GM12878 (cell line): ENCODE measurements around the gene CAND1. TPM values are rescaled to one million over a fixed set of nuclear protein-coding genes. Genes with fewer than 3 reads are reported as not detected.

Source experiments
- ATAC-seq: fragments of 200-7000 bp; cut with Tn5 transposase; 3 replicates; pipeline ENCODE4 v1.9.1; 2020; ENCODE audit warnings: mild to moderate bottlenecking, moderate library complexity
- BruUV-seq: library from RNA; stranded (reverse); fragments of 400-500 nt; replicated peaks from 2 replicates; lab custom pipeline; 2021; lab: Mats Ljungman, UMichigan
- CTCF ChIA-PET: fragments of 300-600 bp; sonication (Branson Sonifier 250); formaldehyde crosslinking; extraction: SDS; loops from one replicate; lab custom pipeline; 2021; ENCODE audit warnings: inconsistent platforms; lab: Yijun Ruan, JAX
- POLR2A ChIA-PET: fragments of 350-600 bp; formaldehyde crosslinking; extraction: SDS; loops from one replicate; lab custom pipeline; 2021; ENCODE audit warnings: inconsistent platforms; lab: Charles Lee
- RAD21 ChIA-PET: fragments of 300-600 bp; sonication (Branson Sonifier 250); formaldehyde crosslinking; loops from one replicate; lab custom pipeline; 2023; ENCODE audit warnings: antibody characterized with exemption; ENCODE audit not compliant: unreplicated experiment; lab: Charles Lee
- SMC1A ChIA-PET: fragments of 300-600 bp; sonication (Branson Sonifier 250); formaldehyde crosslinking; loops from one replicate; lab custom pipeline; 2023; ENCODE audit not compliant: unreplicated experiment, uncharacterized antibody; lab: Charles Lee
- DNase-seq: peaks from one replicate; pipeline ENCODE4 v3.0.0-alpha.2; 2011; ENCODE audit warnings: low read depth, low spot score
- FAIRE-seq: peaks from 3 replicates; lab custom pipeline; 2011; peaks lifted over from hg19 to GRCh38; lab: Jason Lieb, UNC
- H2AFZ ChIP-seq: 2 replicates; pipeline ENCODE4 v1.6.0; 2011; ENCODE audit warnings: low read depth, low read length, control low read depth; ENCODE audit not compliant: control insufficient read depth
- H3K27ac ChIP-seq: 2 replicates; pipeline ENCODE4 v1.5.1; 2011; ENCODE audit warnings: control low read depth; ENCODE audit not compliant: control insufficient read depth, insufficient read depth
- H3K27me3 ChIP-seq, 2 experiments: replicated peaks in 1 of 2; 2 replicates each; pipeline versions ENCODE4 v1.6.0 to v1.6.1; 2011; ENCODE audit warnings: low read length in 1 of 2; ENCODE audit not compliant: control insufficient read depth in 2 of 2, insufficient read depth in 2 of 2
- H3K36me3 ChIP-seq, 2 experiments: 2 replicates each; pipeline ENCODE4 v1.5.1; 2011; ENCODE audit warnings: low read length in 1 of 2; ENCODE audit not compliant: control insufficient read depth in 2 of 2, insufficient read depth in 2 of 2
- H3K4me1 ChIP-seq: 2 replicates; pipeline ENCODE4 v1.6.1; 2011; ENCODE audit warnings: mild to moderate bottlenecking, low read length, moderate library complexity, mixed read lengths; ENCODE audit not compliant: control insufficient read depth, insufficient read depth
- H3K4me2 ChIP-seq: 2 replicates; pipeline ENCODE4 v1.6.0; 2011; ENCODE audit warnings: control low read depth; ENCODE audit not compliant: control insufficient read depth, insufficient read depth
- H3K4me3 ChIP-seq: fragments of 200-600 bp; sonication (generic); 2 replicates; pipeline ENCODE4 v1.5.1; 2016
- H3K79me2 ChIP-seq: 2 replicates; pipeline ENCODE4 v1.6.0; 2011; ENCODE audit warnings: low read length; ENCODE audit not compliant: control insufficient read depth, insufficient read depth
- H3K9ac ChIP-seq: 2 replicates; pipeline ENCODE4 v1.8.0; 2011; ENCODE audit warnings: low read length, control low read depth, mixed read lengths; ENCODE audit not compliant: control insufficient read depth, insufficient read depth
- H3K9me3 ChIP-seq: replicated peaks from 3 replicates; pipeline ENCODE4 v1.5.1; 2011; ENCODE audit warnings: mild to moderate bottlenecking, low read length; ENCODE audit not compliant: control insufficient read depth, insufficient read depth
- H4K20me1 ChIP-seq: 2 replicates; pipeline ENCODE4 v1.6.0; 2011; ENCODE audit not compliant: control insufficient read depth, insufficient read depth
- CHD2 ChIP-seq: IDR thresholded peaks from 2 replicates; pipeline ENCODE4 v1.6.1; 2011; ENCODE audit warnings: low read depth, low read length, improper control_type of control experiment, borderline replicate concordance
- EZH2 ChIP-seq: IDR thresholded peaks from 2 replicates; pipeline ENCODE4 v1.6.1; 2012; ENCODE audit warnings: low read depth, mild to moderate bottlenecking, control low read depth, inconsistent platforms, low read length, borderline replicate concordance; ENCODE audit not compliant: control insufficient read depth
- HCFC1 ChIP-seq: fragments of 150-350 bp; IDR thresholded peaks from 2 replicates; pipeline ENCODE4 v1.6.1; 2014; ENCODE audit warnings: low read length
- POLR2A ChIP-seq: IDR thresholded peaks from 2 replicates; pipeline ENCODE4 v1.6.1; 2011; ENCODE audit warnings: low read depth, mild to moderate bottlenecking, low read length
- POU2F2 ChIP-seq: IDR thresholded peaks from 3 replicates; pipeline ENCODE4 v1.6.1; 2011; ENCODE audit warnings: low read depth, mild to moderate bottlenecking, low read length, borderline replicate concordance
- RAD51 ChIP-seq: fragments of 450-650 bp; IDR thresholded peaks from 2 replicates; pipeline ENCODE4 v1.6.1; 2016; ENCODE audit warnings: moderate library complexity, mild to moderate bottlenecking, inconsistent platforms
- RCOR1 ChIP-seq: conservative IDR thresholded peaks from 2 replicates; pipeline ENCODE4 v1.6.1; 2012; ENCODE audit warnings: low read depth, low read length, improper control_type of control experiment
- SIX5 ChIP-seq: IDR thresholded peaks from 2 replicates; pipeline ENCODE4 v1.6.1; 2011; ENCODE audit warnings: mild to moderate bottlenecking, low read depth, low read length, moderate library complexity; ENCODE audit not compliant: severe bottlenecking
- TAF1 ChIP-seq: IDR thresholded peaks from 2 replicates; pipeline ENCODE4 v1.6.1; 2011; ENCODE audit warnings: mild to moderate bottlenecking, low read depth, low read length, borderline replicate concordance
- TBL1XR1 ChIP-seq: IDR thresholded peaks from 2 replicates; pipeline ENCODE4 v1.6.1; 2012; ENCODE audit warnings: low read depth, low read length, improper control_type of control experiment
- YBX1 ChIP-seq: fragments of 450-650 bp; IDR thresholded peaks from 2 replicates; pipeline ENCODE4 v1.6.1; 2016; ENCODE audit warnings: antibody characterized with exemption
- ZNF622 ChIP-seq: fragments of 450-650 bp; IDR thresholded peaks from 2 replicates; pipeline ENCODE4 v1.6.1; 2017; ENCODE audit warnings: mild to moderate bottlenecking, inconsistent platforms
- WGBS: methylation state at CpG from one replicate; pipeline ENCODE4 v1.1.6; 2016; ENCODE audit warnings: low lambda C conversion rate; ENCODE audit not compliant: insufficient replicate concordance, insufficient coverage; ENCODE audit errors: missing lambda C conversion rate; 5-methylcytosine and 5-hydroxymethylcytosine counted together
- in situ Hi-C: fragments of 300-500 bp; cut with MboI; formaldehyde crosslinking; loops from 9 replicates; pipeline ENCODE4 v1.14.3; 2018; ENCODE audit warnings: mixed read lengths
- intact Hi-C: fragments of 100-400 bp; cut with micrococcal nuclease; formaldehyde crosslinking; loops from one replicate; pipeline ENCODE4 v1.14.2; 2022; ENCODE audit not compliant: unreplicated experiment
- polyA plus RNA-seq, 11 experiments: library from polyadenylated mRNA; depleted of rRNA in 4 of 11; unstranded in 6 of 11; stranded (reverse) in 5 of 11; fragments of >200 nt; fragmentation: Nextera tagmentation in 4 of 11; fragmentation: Illumina TruSeq in 1 of 11; extraction: Ambion mirVana in 4 of 11; extraction: Trizol in 1 of 11; gene quantifications; 1 replicate in 1 of 11; 2 replicates in 10 of 11; pipeline versions ENCODE4 v1.2.1 to v1.2.3, GENCODE V29; 2011 to 2016; ENCODE audit warnings: inconsistent platforms in 2 of 11, missing spikeins in 2 of 11, low read depth in 1 of 11
- total RNA-seq, 4 experiments: library from RNA; depleted of rRNA in 3 of 4; stranded (reverse); fragments of >200 nt in 3 of 4; fragmentation: Illumina TruSeq in 1 of 4; extraction: Trizol in 1 of 4; gene quantifications; 2 replicates each; pipeline versions ENCODE4 v1.2.1 to v1.2.3, GENCODE V29; 2013 to 2021
- TF ChIP-seq, protein P1 (sequence below): fragments of 450-650 bp; IDR thresholded peaks from 2 replicates; pipeline ENCODE4 v1.6.1; 2018; ENCODE audit warnings: borderline replicate concordance, mild to moderate bottlenecking; ENCODE audit not compliant: partially characterized antibody
- TF ChIP-seq, protein P2 (sequence below): fragments of 450-650 bp; IDR thresholded peaks from 2 replicates; pipeline ENCODE4 v1.6.1; 2018; ENCODE audit warnings: mild to moderate bottlenecking, low read depth, moderate library complexity; ENCODE audit not compliant: partially characterized antibody

Gene CAND1
- total and polyA plus RNA-seq, 10 of the 15 experiments (the other 5 are each of a cell fraction or from before 2014, with no cell fraction given), result 34.5 to 213 (median 96.0) TPM

DNA sequence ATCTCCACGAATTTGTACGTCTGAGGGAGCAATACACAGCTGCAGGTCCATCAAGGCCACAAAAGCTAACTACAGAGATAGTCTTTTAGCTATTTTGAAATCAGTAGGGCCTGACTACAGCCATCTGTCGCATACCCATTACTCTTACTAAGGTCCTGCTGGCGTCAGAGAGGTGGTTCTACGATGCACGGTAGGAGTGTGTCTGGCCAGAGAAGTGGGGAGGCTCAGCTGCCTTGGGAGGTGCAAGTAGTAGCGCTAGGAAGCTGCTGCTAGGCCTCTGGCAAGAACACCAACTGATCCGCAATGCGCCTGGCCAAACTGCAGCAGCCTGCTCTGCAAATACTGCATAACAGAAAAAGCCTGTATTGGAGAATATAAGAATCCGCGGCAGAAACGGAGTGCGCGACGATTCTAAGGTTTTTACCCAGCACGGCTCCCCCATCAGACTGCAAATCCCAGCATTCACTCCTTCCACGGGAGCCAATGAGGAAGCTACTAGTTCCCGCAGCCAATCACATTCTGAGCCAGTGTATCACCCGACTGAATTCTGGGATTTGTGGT lies 743 bp upstream of the CAND1 start (continued):
- peak; percentile 87 for TF ChIP-seq HCFC1
- no peak for TF ChIP-seq TAF1
- no peak for TF ChIP-seq YBX1

DNA sequence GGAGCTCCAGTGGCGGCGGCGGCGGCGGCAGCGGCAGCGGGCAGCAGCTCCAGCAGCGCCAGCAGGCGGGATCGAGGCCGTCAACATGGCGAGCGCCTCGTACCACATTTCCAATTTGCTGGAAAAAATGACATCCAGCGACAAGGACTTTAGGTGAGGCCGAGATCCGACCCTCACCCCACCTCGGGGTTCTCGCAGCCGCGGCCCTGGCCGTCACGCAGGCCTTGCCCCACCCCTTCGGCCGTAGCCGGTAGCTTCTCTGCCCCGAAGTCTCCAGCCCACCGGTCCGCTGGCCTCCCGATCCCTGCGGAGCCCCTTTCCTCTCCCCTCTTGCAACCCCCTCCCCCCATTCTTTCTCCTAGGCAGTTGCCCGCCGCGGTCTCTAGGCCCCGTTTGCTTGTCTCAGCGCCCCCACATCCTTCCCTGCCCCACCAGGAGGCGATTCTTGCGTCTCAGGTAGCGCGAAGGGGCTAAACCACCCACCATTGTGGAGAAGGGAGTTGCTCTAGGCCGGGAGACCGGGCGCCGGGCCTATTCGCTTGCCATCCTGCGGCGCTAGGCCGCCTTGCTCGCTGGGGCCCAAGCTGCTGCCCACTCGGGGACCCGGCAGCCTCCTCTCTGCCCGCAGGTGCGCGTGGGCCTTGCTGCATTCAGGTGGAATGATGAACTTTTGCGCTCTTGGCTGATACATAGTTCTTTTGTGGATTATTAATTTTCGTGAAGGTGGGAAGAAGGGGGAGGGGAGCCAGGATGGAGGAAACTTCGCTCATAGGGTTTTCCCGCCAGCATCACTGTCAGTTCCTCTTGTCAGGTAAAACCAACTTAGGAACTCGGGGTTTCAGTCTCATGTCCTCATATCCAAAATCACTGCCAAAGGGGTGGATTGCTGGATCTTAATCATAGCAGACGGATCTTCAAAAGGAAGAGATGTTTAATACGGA lies 745 bp downstream of the CAND1 start:
- DNase-seq (no peak), FAIRE-seq (no peak), ATAC-seq (peak; percentile 37)
- 1% methylated on average over 56 of the region's 61 CpGs for WGBS
- ChIA-PET SMC1A (interaction anchor here (0.7 to 1.9 kb wide), 7 partner anchors 10 to 109 kb away, joined by 3 to 12 read pairs (median 4); no protein-coding TSS in a partner anchor), RAD21 (interaction anchor here (1.0 to 1.8 kb wide), 6 partner anchors 9 to 109 kb away, joined by 4 to 16 read pairs (median 6); no protein-coding TSS in a partner anchor), CTCF (interaction anchor here (0.6 to 3.7 kb wide), 7 partner anchors 9 to 109 kb away, joined by 3 to 14 read pairs (median 4); no protein-coding TSS in a partner anchor), POLR2A (interaction anchor here (0.7 to 2.6 kb wide), 6 partner anchors 9 to 1539 kb away, joined by 3 to 12 read pairs (median 4); no protein-coding TSS in a partner anchor)
- Histone ChIP-seq H3K79me2 (peaks cover 58% of the 10 kb centered on the region), H4K20me1 (no peaks in the 10 kb centered on the region), H2AFZ (peak overlapping the region; percentile 91), H3K9me3 (no peaks in the 10 kb centered on the region), H3K4me3 (peak overlapping the region; percentile 79), H3K27me3 (no peaks in the 10 kb centered on the region), H3K4me1 (peaks cover 13% of the 10 kb centered on the region), H3K36me3 (no peaks in the 10 kb centered on the region), H3K27ac (peak overlapping the region; percentile 96), H3K9ac (peak overlapping the region; percentile 91), H3K4me2 (peak overlapping the region; percentile 59)
- in situ Hi-C loops, result no loop called here
- BruUV-seq, result no TSS peak
- intact Hi-C loops, result loop anchor here (2.0 to 5.0 kb wide), 2 partner anchors 108 to 429 kb away; no protein-coding TSS in a partner anchor
- TF ChIP-seq SIX5 (no peak), TBL1XR1 (no peak), POU2F2 (no peak), ZNF622 (no peak), RAD51 (no peak), CHD2 (no peak), EZH2 (no peak), RCOR1 (no peak), POLR2A (peak; percentile 75; the same call in 1 of the 2 replicates)
- TF ChIP-seq, protein P1, sequence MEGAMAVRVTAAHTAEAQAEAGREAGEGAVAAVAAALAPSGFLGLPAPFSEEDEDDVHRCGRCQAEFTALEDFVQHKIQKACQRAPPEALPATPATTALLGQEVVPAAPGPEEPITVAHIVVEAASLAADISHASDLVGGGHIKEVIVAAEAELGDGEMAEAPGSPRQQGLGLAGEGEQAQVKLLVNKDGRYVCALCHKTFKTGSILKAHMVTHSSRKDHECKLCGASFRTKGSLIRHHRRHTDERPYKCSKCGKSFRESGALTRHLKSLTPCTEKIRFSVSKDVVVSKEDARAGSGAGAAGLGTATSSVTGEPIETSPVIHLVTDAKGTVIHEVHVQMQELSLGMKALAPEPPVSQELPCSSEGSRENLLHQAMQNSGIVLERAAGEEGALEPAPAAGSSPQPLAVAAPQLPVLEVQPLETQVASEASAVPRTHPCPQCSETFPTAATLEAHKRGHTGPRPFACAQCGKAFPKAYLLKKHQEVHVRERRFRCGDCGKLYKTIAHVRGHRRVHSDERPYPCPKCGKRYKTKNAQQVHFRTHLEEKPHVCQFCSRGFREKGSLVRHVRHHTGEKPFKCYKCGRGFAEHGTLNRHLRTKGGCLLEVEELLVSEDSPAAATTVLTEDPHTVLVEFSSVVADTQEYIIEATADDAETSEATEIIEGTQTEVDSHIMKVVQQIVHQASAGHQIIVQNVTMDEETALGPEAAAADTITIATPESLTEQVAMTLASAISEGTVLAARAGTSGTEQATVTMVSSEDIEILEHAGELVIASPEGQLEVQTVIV, result no peak
- TF ChIP-seq, protein P2, sequence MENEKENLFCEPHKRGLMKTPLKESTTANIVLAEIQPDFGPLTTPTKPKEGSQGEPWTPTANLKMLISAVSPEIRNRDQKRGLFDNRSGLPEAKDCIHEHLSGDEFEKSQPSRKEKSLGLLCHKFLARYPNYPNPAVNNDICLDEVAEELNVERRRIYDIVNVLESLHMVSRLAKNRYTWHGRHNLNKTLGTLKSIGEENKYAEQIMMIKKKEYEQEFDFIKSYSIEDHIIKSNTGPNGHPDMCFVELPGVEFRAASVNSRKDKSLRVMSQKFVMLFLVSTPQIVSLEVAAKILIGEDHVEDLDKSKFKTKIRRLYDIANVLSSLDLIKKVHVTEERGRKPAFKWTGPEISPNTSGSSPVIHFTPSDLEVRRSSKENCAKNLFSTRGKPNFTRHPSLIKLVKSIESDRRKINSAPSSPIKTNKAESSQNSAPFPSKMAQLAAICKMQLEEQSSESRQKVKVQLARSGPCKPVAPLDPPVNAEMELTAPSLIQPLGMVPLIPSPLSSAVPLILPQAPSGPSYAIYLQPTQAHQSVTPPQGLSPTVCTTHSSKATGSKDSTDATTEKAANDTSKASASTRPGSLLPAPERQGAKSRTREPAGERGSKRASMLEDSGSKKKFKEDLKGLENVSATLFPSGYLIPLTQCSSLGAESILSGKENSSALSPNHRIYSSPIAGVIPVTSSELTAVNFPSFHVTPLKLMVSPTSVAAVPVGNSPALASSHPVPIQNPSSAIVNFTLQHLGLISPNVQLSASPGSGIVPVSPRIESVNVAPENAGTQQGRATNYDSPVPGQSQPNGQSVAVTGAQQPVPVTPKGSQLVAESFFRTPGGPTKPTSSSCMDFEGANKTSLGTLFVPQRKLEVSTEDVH, result peak; percentile 80
